ENCODE measurements around the gene EAPP.
"Not testable (repeated sequence)": the region's sequence is repeated elsewhere in the genome, so short reads cannot be mapped to it uniquely, and the experiment has no call there.

The EAPP gene

DNA sequence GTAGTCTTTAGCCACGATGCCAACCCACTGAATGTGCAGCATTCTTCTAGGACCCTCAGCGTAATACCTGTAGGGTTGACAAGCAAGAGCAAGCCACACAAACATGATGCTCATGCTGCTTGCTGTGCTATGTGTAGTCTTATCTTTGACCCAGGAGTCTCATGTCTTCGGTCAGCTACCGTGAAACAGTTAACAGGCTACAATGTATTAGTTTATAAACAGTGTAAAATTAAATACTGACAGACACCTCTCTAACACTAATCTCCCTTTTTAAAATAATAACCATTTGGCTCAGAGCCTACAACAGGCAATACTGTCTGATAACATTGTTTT lies 1.9 kb downstream of the EAPP start:
- no peak for DNase-seq

- no peak for DNase-seq
Measured at GRCh38 chr14:34536951-34537676, 2.4 kb downstream of the EAPP start.

DNA sequence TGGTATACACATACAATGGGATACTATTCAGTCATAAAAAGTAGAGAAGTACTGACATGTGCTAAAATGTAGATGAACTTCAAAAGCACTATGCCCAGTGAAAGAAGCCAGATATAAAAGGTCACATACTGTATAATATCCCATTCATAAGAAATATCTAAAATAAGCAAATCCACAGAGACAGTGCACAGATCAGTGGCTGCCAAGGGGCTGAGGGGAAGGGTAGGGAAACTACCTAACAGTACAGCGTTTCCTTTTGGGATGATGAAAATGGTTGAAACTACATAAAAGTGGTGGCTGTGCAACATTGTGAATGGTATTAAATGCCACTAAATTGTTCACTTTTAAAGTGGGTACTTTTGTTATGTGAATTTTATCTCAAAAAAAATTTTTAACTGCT lies 11.9 kb downstream of the EAPP start:
- DNase-seq = no peak

DNA sequence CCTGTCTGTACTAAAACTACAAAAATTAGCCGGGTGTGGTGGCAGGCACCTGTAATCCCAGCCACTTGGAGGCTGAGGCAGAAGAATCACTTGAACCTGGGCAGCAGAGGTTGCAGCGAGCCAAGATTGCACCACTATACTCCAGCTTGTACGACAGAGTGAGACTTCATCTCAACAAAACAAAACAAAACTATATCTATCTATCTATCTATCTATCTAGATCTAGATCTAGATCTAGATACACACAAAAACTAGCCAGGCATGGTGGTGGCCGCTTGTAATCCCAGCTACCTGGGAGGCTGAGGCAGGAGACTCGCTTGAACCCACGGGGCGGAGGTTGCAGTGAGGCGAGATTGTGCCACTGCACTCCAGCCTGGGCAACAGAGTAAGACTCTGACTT lies 15.3 kb downstream of the EAPP start:
- DNase-seq = not testable (repeated sequence)

GRCh38 chr14:34522496-34522895 lies 17.0 kb downstream of the EAPP start:
- DNase-seq = no peak

DNA sequence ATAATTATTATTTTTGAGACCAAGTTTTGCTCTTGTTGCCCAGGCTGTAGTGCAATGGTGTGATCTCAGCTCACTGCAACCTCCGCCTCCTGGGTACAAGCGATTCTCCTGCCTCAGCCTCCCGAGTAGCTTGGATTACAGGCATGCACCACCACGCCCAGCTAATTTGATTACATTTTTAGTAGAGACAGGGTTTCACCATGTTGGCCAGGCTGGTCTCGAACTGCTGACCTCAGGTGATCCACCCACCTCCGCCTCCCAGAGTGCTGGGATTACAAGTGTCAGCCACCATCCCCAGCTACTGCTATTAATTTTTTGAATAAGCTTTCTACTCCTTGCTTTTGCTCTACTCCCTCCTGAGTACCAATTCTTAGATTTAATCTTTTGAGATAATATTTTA lies 18.4 kb downstream of the EAPP start:
- not testable (repeated sequence) for DNase-seq

DNA sequence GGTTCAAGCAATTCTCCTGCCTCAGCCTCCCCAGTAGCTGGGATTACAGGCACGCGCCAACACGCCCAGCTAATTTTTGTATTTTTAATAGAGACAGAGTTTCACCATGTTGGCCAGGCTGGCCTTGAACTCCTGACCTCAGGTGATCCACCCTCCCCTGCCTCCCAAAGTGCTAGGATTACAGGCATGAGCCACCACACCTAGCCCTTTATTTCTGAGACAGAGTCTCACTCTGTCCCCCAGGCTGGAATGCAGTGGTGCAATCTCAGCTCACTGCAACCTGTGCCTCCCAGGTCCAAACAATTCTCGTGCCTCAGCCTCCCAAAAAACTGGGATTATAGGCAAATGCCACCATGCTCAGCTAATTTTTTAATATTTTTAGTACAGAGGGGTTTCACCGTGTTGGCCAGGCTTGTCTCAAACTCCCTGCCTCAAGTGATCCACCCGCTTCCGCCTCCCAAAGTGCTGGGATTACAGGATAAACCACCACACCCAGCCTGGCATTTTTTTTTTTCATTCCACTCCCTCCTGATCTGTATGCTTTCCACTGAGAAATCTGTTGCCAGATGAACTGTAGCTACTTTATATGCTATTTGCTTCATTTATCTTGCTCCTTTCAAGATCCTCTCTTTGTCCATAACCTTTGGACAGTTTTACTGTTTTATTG lies 19.1 kb downstream of the EAPP start:
- DNase-seq = not testable (repeated sequence)

DNA sequence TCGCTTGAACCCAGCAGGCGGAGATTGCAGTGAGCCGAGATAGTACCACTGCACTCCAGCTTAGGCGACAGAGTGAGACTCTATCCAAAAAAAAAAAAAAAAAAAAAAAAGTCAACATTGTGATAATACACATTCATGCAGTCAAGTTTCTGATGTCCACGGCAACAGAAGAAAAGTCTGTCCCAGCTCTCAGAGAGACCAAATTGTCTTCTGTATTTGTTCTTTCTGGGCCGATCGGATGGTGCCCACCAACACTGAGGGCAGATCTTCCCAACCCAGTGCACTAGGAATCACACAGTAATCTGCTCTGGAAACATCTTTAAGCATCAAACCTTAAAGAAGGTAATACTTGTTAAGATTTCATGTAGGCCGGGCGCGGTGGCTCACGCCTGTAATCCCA lies 31.6 kb downstream of the EAPP start:
- DNase-seq = no peak

- no peak for DNase-seq
Measured at GRCh38 chr14:34507459-34507858, 32.0 kb downstream of the EAPP start.

GRCh38 chr14:34505124-34505491 lies 34.4 kb downstream of the EAPP start:
- not testable (repeated sequence) for DNase-seq

- DNase-seq = not testable (repeated sequence)
Measured at GRCh38 chr14:34504027-34504426, 35.5 kb downstream of the EAPP start.

DNA sequence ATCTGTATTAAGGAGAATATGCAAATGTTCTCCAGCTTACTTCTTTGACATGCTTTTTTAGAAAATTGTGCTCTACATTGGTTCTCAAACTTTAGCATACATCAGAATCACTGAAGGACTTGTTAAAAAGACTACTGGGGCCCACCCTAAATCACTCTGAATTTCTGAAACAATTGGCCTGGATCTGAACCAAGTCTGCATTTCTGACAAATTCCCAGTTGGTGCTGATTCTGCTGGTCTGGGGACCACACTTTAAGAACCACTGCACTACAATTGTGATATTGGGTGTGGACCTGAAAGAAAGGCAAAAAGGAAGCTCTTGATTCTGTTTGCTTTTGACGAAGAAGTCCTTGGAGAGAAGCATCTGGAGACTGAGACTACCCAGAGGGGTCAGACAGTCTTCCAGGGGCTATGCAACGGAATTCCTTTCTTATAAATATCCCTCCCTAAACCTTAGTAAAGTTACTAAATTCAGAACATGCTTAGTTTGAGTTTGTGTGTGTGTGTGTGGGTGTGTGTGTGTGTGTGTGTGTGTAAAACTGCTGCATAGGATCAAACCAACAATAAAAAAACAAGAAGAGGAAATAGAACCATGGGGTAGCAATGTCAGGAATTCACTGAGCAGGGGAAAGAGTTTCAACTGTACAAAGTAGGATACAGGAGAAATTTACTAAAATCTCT lies 36.8 kb downstream of the EAPP start:
- no peak for DNase-seq

GRCh38 chr14:34502001-34502400 lies 37.5 kb downstream of the EAPP start:
- no peak for DNase-seq

DNA sequence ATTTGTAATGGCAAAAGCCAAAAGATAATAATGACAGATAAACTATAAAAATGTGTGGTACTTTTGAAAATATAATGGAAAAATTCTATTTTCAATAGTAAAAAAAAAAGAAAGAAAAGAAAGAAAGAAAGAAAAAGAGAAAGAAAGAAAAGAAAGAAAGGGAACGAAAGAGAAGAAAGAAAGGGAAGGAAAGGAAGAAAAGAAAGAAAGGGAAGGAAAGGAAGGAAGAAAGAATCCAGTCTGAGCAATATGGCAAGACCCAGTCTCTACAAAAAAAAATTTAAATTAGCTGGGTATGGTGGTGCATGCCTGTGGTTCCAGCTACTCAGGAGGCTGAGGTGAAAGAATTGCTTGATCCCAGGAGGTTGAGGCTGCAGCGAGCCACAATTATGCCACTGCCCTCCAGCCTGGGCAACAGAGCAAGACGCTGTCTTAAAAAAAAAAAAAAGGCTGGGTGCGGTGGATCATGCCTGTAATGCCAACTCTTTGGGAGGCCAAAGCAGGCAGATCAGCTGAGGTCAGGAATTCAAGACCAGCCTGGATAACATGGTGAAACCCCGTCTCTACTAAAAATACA lies 38.4 kb downstream of the EAPP start:
- no peak for DNase-seq

DNA sequence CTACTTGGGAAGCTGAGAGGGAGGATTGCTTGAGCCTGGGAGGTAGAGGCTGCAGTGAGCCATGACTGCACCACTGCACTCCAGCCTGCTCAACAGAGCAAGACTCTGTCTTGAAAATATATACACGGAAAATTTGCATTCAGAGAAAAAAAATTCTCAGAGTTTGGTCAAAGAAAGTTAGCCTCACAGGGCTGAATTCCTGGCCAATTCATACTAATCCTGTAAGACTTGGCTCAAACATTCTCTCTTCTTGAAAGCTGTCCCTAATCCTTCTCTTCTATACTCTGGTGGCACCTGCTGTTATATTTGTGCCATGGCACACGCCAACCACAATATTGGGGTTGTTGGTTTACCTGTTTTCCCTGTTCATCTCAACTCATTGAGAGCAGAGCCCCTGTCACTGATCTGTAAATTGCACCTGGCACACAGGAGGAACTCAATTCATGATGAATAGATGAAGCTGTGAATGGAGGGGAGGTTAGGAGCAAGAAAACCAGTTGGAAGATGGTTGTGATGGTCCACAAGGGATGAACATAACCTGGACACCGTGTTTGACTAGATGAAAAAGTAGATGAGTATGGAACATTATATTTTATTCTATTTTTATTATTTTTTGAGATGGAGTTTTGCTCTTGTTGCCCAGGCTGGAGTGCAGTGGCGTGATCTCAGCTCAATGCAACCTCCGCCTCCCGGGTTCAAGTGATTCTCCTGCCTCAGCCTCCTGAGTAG lies 40.7 kb downstream of the EAPP start:
- peak; percentile 2 for DNase-seq

DNA sequence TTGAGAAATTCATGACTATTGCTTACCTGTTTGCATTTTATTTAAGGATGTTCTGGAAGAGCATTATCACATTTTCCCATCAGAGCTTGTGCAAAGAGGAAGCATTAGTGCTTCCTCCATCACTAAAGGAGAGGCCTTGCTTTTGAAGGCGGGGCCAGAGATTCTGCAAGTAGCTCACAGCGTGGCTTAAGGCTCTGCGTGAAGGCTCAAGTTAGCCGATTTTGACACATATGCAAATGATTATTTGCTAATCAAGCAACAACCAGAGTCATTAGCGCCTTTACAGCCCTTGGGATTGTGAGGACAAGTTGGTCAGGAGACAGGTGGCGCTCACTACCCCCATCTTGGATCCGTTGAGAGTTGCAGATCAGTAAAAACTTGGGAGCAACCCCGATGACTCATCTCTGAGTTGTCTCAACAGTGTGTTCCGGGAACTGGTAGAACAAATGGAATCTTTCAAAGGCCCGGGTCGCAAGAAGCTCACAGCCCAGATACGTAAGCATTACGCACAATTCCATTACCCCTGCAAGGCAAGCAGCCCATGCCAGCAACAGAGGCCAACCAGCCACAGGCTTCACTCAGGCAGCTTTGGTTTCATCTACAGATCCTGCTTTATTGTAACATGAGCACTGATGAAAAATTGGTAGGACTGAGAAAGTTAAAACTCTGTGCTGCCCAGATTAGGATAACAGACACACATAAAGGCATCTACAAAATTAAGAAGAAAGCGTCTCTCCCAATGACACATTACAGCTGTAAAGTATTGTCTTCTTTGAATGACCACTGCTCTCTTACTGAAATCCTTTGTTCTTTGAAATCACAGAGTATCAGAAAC lies 42.6 kb downstream of the EAPP start:
- no peak for DNase-seq

GRCh38 chr14:34496007-34496678 lies 43.4 kb downstream of the EAPP start:
- no peak for DNase-seq

DNA sequence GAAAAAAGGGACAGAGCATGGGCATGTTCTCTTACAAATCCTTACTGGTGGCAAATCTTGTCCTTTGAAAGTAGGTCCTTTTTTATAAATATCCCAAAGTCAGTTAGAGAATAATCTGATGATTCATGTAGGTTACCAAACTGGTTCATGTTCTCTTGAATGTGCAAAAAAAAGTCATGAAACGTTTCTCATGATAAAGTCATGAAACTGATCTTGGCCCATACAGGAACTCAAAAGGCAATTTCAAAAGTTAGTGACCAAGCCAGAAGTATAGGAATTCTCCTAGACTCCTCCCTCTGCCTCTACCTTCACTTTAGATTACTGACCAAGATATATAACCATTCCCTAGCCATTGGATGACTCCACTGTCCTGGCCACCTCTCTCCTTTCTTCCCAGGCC lies 50.2 kb downstream of the EAPP start:
- DNase-seq = no peak

DNA sequence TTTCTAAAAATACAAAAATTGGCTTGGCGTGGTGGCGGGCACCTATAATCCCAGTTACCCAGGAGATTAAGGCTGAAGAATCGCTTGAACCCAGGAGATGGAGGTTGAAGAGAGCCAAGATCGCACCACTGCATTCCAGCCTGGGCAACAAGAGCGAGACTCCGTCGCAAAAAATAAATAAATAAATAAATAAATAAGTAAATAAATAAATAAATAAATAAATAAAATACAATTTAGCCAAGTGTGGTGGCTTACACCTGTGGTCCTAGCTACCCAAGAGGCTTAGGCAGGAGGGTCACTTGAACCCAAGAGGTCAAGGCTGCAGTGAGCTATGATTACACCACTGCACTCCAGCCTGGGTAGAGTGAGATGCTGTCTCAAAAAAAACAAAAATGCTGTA lies 51.0 kb downstream of the EAPP start:
- no peak for DNase-seq

DNA sequence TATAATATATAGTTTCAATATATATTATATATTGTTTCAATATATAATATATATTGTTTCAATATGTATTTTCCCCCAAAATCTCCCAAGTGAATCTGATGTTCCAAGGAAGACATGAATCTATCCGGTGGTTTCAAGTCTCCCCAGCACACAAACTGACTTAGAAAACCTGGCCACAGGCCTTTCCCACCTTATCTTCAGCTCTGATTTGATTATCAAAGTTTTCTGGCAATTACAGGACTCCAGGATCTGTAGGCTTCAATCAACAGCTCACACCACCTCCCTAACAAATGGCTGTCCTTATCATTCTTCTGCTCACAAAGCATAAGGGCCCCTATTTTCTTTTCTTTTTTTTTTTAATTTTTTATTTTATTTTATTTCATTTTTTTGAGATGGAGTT lies 54.8 kb downstream of the EAPP start:
- DNase-seq = no peak

DNA sequence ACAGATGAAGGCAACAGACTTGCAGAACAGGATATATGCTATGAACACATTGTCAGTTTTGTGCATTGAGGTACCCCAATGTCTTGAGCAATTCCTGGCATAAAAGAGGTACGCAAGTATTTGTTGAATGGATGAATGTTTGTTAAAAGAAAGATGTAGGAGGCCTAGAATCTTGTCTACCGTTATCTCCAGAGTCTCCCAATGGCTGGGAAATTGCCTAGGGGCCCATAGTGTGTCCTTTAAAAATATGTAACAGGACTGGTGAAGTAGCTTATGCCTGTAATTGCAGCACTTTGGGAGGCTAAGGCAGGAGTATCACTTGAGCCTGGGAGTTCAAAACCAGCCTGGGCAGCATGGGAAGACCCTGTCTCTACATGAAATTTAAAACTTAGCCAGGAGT lies 57.0 kb downstream of the EAPP start:
- DNase-seq = no peak

- DNase-seq = no peak
Measured at GRCh38 chr14:34479694-34480093, 59.8 kb downstream of the EAPP start.
